Measurements from ENCODE around the gene ARID4B.

- TF ChIP-seq CTCF (optimal IDR thresholded peaks at IDR 0.05 in 1 of 3, IDR thresholded peaks at IDR 0.05 in 1 of 3, conservative IDR thresholded peaks at IDR 0.05 in 1 of 3; ENCODE audit: extremely low read depth in 1 of 3, insufficient read depth in 2 of 3, low read length in 3 of 3) (no peak), EZH2 (IDR thresholded peaks at IDR 0.05; ENCODE audit: low read length) (no peak)
Observed at GRCh38 chr1:235336903-235337302, 8.9 kb upstream of the ARID4B start.

All from keratinocyte (primary cell).